Activated CD4-positive, alpha-beta T cell treated with anti-CD3 and anti-CD28 coated beads, Interleukin-2, amount 10 ng/mL, durations not matched to agents 24 days and 14 days (primary cell): ENCODE measurements around the gene GMNC. TPM values are rescaled to one million over a fixed set of nuclear protein-coding genes. Genes with fewer than 3 reads are reported as not detected.
"Not testable (repeated sequence)": the region's sequence is repeated elsewhere in the genome, so short reads cannot be mapped to it uniquely, and the experiment has no call there.

Source experiments
- DNase-seq: peaks from one replicate; pipeline ENCODE4 v3.0.0; 2022
- H3K27ac Mint-ChIP-seq: one replicate; pipeline ENCODE4 v1.8.0; 2022; ENCODE audit warnings: mild to moderate bottlenecking, mixed read lengths
- H3K27me3 Mint-ChIP-seq: one replicate; pipeline ENCODE4 v1.8.0; 2022; ENCODE audit warnings: mixed read lengths
- H3K36me3 Mint-ChIP-seq: one replicate; pipeline ENCODE4 v1.8.0; 2022; ENCODE audit warnings: low read depth, mild to moderate bottlenecking, mixed read lengths
- H3K4me1 Mint-ChIP-seq: one replicate; pipeline ENCODE4 v1.8.0; 2021; ENCODE audit warnings: mixed read lengths
- H3K4me3 Mint-ChIP-seq: one replicate; pipeline ENCODE4 v1.8.0; 2022; ENCODE audit warnings: mild to moderate bottlenecking, moderate library complexity, mixed read lengths
- H3K9me3 Mint-ChIP-seq: one replicate; pipeline ENCODE4 v1.8.0; 2021; ENCODE audit warnings: mixed read lengths
- intact Hi-C: fragments of 100-400 bp; cut with micrococcal nuclease; formaldehyde crosslinking; loops from one replicate; pipeline ENCODE4 v1.15.1; 2023
- total RNA-seq: library from RNA; stranded (reverse); gene quantifications from 2 replicates; pipeline ENCODE4 v1.2.3, GENCODE V29; 2022

GMNC gene
- total RNA-seq: not detected in 2 replicates

GRCh38 chr3:190862209-190863118 lies at the start of gene GMNC:
GMNC (minus strand) TSS chr3:190862694; CDS start chr3:190862615, 79 bp downstream.
- H3K9me3 Mint-ChIP-seq: no peaks in the 10 kb centered on the region
- H3K27me3 Mint-ChIP-seq: peaks cover 48% of the 10 kb centered on the region

GRCh38 chr3:190911382-190911781 lies 48.9 kb upstream of the GMNC start:
- intact Hi-C loops: no loop called here
- Mint-ChIP-seq H3K36me3 (no peaks in the 10 kb centered on the region), H3K27me3 (no peaks in the 10 kb centered on the region), H3K4me3 (no peak overlapping the region), H3K4me1 (no peaks in the 10 kb centered on the region), H3K9me3 (no peaks in the 10 kb centered on the region), H3K27ac (no peak overlapping the region)
- no peak for DNase-seq

More at GRCh38 chr3:190862209-190863118, at the start of gene GMNC:
- H3K4me1 Mint-ChIP-seq: peaks cover 4% of the 10 kb centered on the region
- DNase-seq: peak; percentile 84
- H3K27ac Mint-ChIP-seq: no peak within 1 kb of the TSS
- H3K4me3 Mint-ChIP-seq: peak within 1 kb of the TSS; percentile 65
- intact Hi-C loops: no loop called here
- H3K36me3 Mint-ChIP-seq: no peaks in the 10 kb centered on the region

GRCh38 chr3:190909908-190910307 lies 47.4 kb upstream of the GMNC start:
- Mint-ChIP-seq H3K27ac (no peak overlapping the region), H3K27me3 (no peaks in the 10 kb centered on the region), H3K9me3 (peaks cover 2% of the 10 kb centered on the region), H3K4me3 (no peak overlapping the region), H3K36me3 (no peaks in the 10 kb centered on the region), H3K4me1 (no peaks in the 10 kb centered on the region)
- DNase-seq: no peak
- intact Hi-C loops: no loop called here

- no peaks in the 10 kb centered on the region for H3K4me1 Mint-ChIP-seq
- H3K36me3 Mint-ChIP-seq: no peaks in the 10 kb centered on the region
- H3K9me3 Mint-ChIP-seq: peaks cover 6% of the 10 kb centered on the region
- intact Hi-C loops: no loop called here
- H3K27ac Mint-ChIP-seq: no peak overlapping the region
- no peaks in the 10 kb centered on the region for H3K27me3 Mint-ChIP-seq
- no peak overlapping the region for H3K4me3 Mint-ChIP-seq
- DNase-seq: no peak
Measured at GRCh38 chr3:190903156-190903555, 40.7 kb upstream of the GMNC start.

GRCh38 chr3:190902292-190902691 lies 39.8 kb upstream of the GMNC start:
- Mint-ChIP-seq H3K36me3 (no peaks in the 10 kb centered on the region), H3K4me3 (no peak overlapping the region), H3K4me1 (no peaks in the 10 kb centered on the region), H3K27me3 (no peaks in the 10 kb centered on the region), H3K9me3 (peaks cover 12% of the 10 kb centered on the region), H3K27ac (no peak overlapping the region)
- DNase-seq: no peak
- intact Hi-C loops: no loop called here

- H3K27me3 Mint-ChIP-seq: no peaks in the 10 kb centered on the region
- intact Hi-C loops: no loop called here
- no peak overlapping the region for H3K27ac Mint-ChIP-seq
Measured at GRCh38 chr3:190892395-190892902, 30.0 kb upstream of the GMNC start.

GRCh38 chr3:190886945-190887344 lies 24.5 kb upstream of the GMNC start:
- Mint-ChIP-seq H3K27me3 (no peaks in the 10 kb centered on the region), H3K4me1 (peaks cover 4% of the 10 kb centered on the region), H3K4me3 (no peak overlapping the region), H3K9me3 (no peaks in the 10 kb centered on the region), H3K36me3 (no peaks in the 10 kb centered on the region), H3K27ac (no peak overlapping the region)
- DNase-seq: no peak
- intact Hi-C loops: no loop called here

More at GRCh38 chr3:190892395-190892902, 30.0 kb upstream of the GMNC start:
- Mint-ChIP-seq H3K4me3 (no peak overlapping the region), H3K4me1 (no peaks in the 10 kb centered on the region), H3K9me3 (peaks cover 5% of the 10 kb centered on the region), H3K36me3 (no peaks in the 10 kb centered on the region)
- no peak for DNase-seq

- Mint-ChIP-seq H3K4me3 (no peak overlapping the region), H3K36me3 (no peaks in the 10 kb centered on the region), H3K27me3 (no peaks in the 10 kb centered on the region), H3K4me1 (peaks cover 4% of the 10 kb centered on the region), H3K27ac (no peak overlapping the region), H3K9me3 (no peaks in the 10 kb centered on the region)
- DNase-seq: peak; percentile 76
- intact Hi-C loops: loop anchor here (1.0 kb wide), 1 partner anchor 167 kb away; no protein-coding TSS in a partner anchor
Measured at GRCh38 chr3:190883973-190884832, 21.7 kb upstream of the GMNC start.

GRCh38 chr3:190883141-190883540 lies 20.6 kb upstream of the GMNC start:
- intact Hi-C loops: no loop called here
- no peak for DNase-seq
- Mint-ChIP-seq H3K9me3 (no peaks in the 10 kb centered on the region), H3K36me3 (no peaks in the 10 kb centered on the region), H3K4me1 (peaks cover 4% of the 10 kb centered on the region), H3K27ac (no peak overlapping the region), H3K4me3 (no peak overlapping the region), H3K27me3 (no peaks in the 10 kb centered on the region)

GRCh38 chr3:190877925-190878324 lies 15.4 kb upstream of the GMNC start:
- peak; percentile 59 for DNase-seq
- Mint-ChIP-seq H3K9me3 (no peaks in the 10 kb centered on the region), H3K4me3 (no peak overlapping the region), H3K36me3 (no peaks in the 10 kb centered on the region), H3K27ac (no peak overlapping the region), H3K27me3 (no peaks in the 10 kb centered on the region), H3K4me1 (no peaks in the 10 kb centered on the region)
- intact Hi-C loops: no loop called here

- H3K9me3 Mint-ChIP-seq, H3K36me3 Mint-ChIP-seq, H3K4me1 Mint-ChIP-seq, H3K27me3 Mint-ChIP-seq, H3K4me3 Mint-ChIP-seq, intact Hi-C loops, DNase-seq, H3K27ac Mint-ChIP-seq: not testable (repeated sequence)
Measured at GRCh38 chr3:190876433-190876832, 13.9 kb upstream of the GMNC start.

- H3K4me3 Mint-ChIP-seq, H3K9me3 Mint-ChIP-seq, H3K4me1 Mint-ChIP-seq, H3K36me3 Mint-ChIP-seq, DNase-seq, intact Hi-C loops, H3K27me3 Mint-ChIP-seq, H3K27ac Mint-ChIP-seq: not testable (repeated sequence)
Measured at GRCh38 chr3:190875061-190875460, 12.6 kb upstream of the GMNC start.

- no peak overlapping the region for H3K4me3 Mint-ChIP-seq
- no peaks in the 10 kb centered on the region for H3K4me1 Mint-ChIP-seq
- no peak for DNase-seq
- no peaks in the 10 kb centered on the region for H3K9me3 Mint-ChIP-seq
- H3K27me3 Mint-ChIP-seq: peaks cover 12% of the 10 kb centered on the region
- no peak overlapping the region for H3K27ac Mint-ChIP-seq
- H3K36me3 Mint-ChIP-seq: no peaks in the 10 kb centered on the region
- intact Hi-C loops: no loop called here
Measured at GRCh38 chr3:190870127-190870526, 7.6 kb upstream of the GMNC start.

- Mint-ChIP-seq H3K4me1 (peaks cover 4% of the 10 kb centered on the region), H3K27ac (no peak overlapping the region), H3K9me3 (no peaks in the 10 kb centered on the region), H3K27me3 (peaks cover 31% of the 10 kb centered on the region), H3K4me3 (no peak overlapping the region), H3K36me3 (no peaks in the 10 kb centered on the region)
- intact Hi-C loops: no loop called here
- no peak for DNase-seq
Measured at GRCh38 chr3:190867071-190867470, 4.6 kb upstream of the GMNC start.
